ENCODE data around the gene SLC29A1. TPM values are rescaled to one million over a fixed set of nuclear protein-coding genes. Genes with fewer than 3 reads are reported as not detected.

SLC29A1 gene
- total RNA-seq, 1 donor, result 4.4 TPM

Other genes starting within 250 kb of the SLC29A1 start
- gene MRPL14, start 96.1 kb upstream of the SLC29A1 start, total RNA-seq, result 10.3 TPM
- gene TMEM63B, start 96.0 kb upstream of the SLC29A1 start, total RNA-seq, result 8.1 TPM
- gene CAPN11, start 64.8 kb upstream of the SLC29A1 start, total RNA-seq, result 0.10 TPM
- gene MYMX, start 6.7 kb upstream of the SLC29A1 start, total RNA-seq, result not detected
- gene HSP90AB1, start 23.5 kb downstream of the SLC29A1 start, total RNA-seq, result 442 TPM
- gene SLC35B2, start 33.9 kb downstream of the SLC29A1 start, total RNA-seq, result 8.2 TPM
- gene NFKBIE, start 42.0 kb downstream of the SLC29A1 start, total RNA-seq, result 125 TPM
- gene TMEM151B, start 46.9 kb downstream of the SLC29A1 start, total RNA-seq, result not detected
- 4.9 TPM for gene AARS2, start 89.8 kb downstream of the SLC29A1 start, total RNA-seq
- not detected for gene SPATS1, start 119.1 kb downstream of the SLC29A1 start, total RNA-seq
- gene CDC5L, start 164.1 kb downstream of the SLC29A1 start, total RNA-seq, result 30.5 TPM